ENCODE results near the gene MAP3K13.

DNA sequence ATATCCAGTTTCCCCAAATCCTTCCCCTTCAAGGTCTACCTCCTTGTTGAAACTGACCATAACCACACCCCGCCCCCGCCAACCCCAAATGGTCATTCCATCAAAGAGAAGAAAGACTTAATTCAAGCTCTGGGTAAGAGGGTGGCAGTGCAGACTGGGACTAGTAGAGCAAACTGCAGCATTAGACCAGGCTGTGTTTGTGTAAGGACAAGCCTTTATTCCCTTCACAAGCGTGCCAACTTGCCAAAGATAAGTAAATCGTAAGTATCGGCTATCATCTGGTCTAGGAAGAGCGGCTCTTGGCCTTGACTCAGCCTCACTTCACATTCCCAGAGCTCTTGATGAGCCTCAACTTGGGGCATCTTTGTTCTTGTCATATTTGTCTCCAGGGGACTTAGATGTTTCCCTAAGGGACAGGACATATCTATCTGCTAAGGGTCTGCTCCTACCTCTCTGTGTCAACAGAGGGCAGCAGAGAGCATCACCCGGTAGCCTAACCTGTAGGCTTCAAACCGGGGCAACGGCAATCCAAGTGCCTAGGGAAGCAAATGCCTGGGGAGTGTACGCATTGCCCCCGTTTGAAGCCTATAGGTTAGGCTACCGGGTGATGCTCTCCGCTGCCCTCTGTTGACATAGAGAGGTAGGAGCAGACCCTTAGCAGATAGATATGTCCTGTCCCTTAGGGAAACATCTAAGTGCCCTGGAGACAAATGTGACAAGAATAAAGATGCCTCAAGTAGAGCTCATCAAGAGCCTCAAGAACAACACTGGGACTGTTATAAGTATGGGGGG lies 8.9 kb upstream of the MAP3K13 start:
- TF ChIP-seq, protein P1, sequence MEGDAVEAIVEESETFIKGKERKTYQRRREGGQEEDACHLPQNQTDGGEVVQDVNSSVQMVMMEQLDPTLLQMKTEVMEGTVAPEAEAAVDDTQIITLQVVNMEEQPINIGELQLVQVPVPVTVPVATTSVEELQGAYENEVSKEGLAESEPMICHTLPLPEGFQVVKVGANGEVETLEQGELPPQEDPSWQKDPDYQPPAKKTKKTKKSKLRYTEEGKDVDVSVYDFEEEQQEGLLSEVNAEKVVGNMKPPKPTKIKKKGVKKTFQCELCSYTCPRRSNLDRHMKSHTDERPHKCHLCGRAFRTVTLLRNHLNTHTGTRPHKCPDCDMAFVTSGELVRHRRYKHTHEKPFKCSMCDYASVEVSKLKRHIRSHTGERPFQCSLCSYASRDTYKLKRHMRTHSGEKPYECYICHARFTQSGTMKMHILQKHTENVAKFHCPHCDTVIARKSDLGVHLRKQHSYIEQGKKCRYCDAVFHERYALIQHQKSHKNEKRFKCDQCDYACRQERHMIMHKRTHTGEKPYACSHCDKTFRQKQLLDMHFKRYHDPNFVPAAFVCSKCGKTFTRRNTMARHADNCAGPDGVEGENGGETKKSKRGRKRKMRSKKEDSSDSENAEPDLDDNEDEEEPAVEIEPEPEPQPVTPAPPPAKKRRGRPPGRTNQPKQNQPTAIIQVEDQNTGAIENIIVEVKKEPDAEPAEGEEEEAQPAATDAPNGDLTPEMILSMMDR (IDR thresholded peaks at IDR 0.05), result peak; percentile 86
- no peak for TF ChIP-seq ZFX (IDR thresholded peaks at IDR 0.05; ENCODE audit: borderline replicate concordance)

Data from 22Rv1 (cell line).